ACC112 (cell line): Measurements from ENCODE around the gene TRPM1.

ENCODE experiments used
- H2AFZ ChIP-seq: fragments of 200-600 bp; sonication (generic); one replicate; pipeline ENCODE4 v1.6.0; 2017; ENCODE audit warnings: antibody characterized with exemption, low read length; ENCODE audit not compliant: unreplicated experiment
- H3K27ac ChIP-seq: fragments of 200-600 bp; sonication (generic); 2 replicates; pipeline ENCODE4 v1.5.1; 2014; ENCODE audit warnings: low read depth, mild to moderate bottlenecking, antibody characterized with exemption, low read length, moderate library complexity
- H3K27me3 ChIP-seq: fragments of 200-600 bp; sonication (generic); 2 replicates; pipeline ENCODE4 v1.6.1; 2014; ENCODE audit warnings: mild to moderate bottlenecking, antibody characterized with exemption, low read length, moderate library complexity, mixed read lengths; ENCODE audit not compliant: insufficient read depth
- H3K36me3 ChIP-seq: fragments of 200-600 bp; sonication (generic); 2 replicates; pipeline ENCODE4 v1.6.1; 2016; ENCODE audit warnings: mild to moderate bottlenecking, antibody characterized with exemption, low read length, moderate library complexity, mixed read lengths; ENCODE audit not compliant: insufficient read depth
- H3K4me1 ChIP-seq: fragments of 200-600 bp; sonication (generic); one replicate; pipeline ENCODE4 v1.6.1; 2016; ENCODE audit warnings: low read length, mixed read lengths; ENCODE audit not compliant: insufficient read depth, unreplicated experiment, control insufficient read depth
- H3K4me3 ChIP-seq: fragments of 200-600 bp; sonication (generic); 2 replicates; pipeline ENCODE4 v1.5.1; 2014; ENCODE audit warnings: mild to moderate bottlenecking, low read depth, low read length
- H3K79me2 ChIP-seq: fragments of 200-600 bp; sonication (generic); one replicate; pipeline ENCODE4 v1.6.0; 2016; ENCODE audit warnings: low read length; ENCODE audit not compliant: control insufficient read depth, unreplicated experiment, insufficient read depth

Gene TRPM1

DNA sequence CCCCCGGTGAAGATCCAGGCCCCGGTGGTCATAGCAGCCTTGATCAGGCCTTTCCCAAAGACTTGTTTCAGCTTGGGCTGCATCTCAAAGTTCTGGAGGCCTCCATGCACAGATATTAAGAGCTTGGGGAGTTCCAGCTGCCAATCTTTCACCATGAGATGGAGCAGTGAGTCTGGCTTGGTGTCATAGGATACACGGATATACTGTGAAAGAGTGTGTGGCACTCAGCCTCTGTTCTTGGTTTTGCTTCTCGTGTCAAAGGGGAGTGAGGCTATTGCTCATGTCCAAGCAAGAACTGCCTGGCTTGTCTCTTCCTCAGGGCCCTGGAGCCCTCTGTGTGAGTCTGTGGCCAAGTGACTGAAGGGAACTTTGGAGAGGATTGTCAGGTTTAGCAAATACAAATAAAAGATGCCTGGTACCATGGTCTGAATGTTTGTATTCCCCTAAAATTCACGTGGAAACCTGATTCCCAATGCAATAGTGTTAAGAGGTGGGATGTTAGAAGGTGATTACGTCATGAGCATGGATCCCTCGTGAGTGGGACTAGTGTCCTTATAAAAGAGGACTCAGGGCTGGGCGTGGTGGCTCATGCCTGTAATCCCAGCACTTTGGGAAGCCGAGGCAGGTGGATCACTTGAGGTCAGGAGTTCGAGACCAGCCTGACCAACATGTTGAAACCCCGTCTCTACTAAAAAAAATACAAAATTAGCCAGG lies 33.5 kb downstream of the TRPM1 start:
- Histone ChIP-seq H3K4me1 (no peaks in the 10 kb centered on the region), H3K36me3 (no peaks in the 10 kb centered on the region), H3K27me3 (peaks cover 14% of the 10 kb centered on the region; the same call in 1 of the 2 replicates), H3K79me2 (no peaks in the 10 kb centered on the region), H3K27ac (no peak overlapping the region), H2AFZ (no peak overlapping the region), H3K4me3 (no peak overlapping the region)

DNA sequence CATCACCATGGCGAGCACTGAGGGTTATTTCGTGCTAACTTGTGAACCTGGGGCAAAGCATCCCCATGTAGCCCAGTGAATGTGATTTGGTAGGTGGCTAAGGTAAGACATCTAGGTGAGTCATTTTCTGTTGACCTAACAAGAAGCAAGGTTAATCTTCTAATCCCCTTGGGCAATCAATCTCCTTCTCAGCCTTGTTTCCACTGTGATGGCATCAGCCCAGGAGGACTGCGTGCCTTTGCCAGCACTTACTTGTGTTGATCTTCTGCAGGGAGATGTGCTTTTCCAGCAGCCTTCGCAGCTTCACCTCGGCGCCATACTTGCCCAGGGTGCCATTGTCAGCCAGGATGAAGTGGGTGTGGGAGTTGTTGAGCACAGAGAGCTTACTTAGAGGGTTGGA lies 35.7 kb downstream of the TRPM1 start:
- no peaks in the 10 kb centered on the region for H3K36me3 ChIP-seq
- H3K4me3 ChIP-seq: no peak overlapping the region
- H3K27ac ChIP-seq: no peak overlapping the region

DNA sequence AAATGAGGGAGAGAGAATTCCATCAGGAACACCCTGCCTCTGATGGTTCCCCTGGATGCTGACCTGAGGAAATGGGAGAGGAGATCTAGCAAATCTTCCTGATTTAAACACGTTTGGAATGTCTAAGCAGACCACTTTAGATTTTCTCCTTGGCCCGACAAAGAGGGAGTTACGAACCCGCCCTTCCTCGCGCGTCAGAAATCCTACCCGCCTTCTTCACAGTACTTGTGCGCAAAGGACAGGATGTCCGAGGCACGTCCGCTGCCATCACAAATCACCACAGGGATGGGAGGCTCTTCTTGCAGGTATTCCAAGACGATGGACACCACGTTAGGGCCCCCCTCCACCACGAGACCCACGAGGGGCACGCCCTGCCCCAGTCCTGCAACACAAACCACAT lies 38.6 kb downstream of the TRPM1 start:
- H3K27ac ChIP-seq: no peak overlapping the region
- no peak overlapping the region for H3K4me3 ChIP-seq
- no peaks in the 10 kb centered on the region for H3K36me3 ChIP-seq
- H2AFZ ChIP-seq: no peak overlapping the region
- no peaks in the 10 kb centered on the region for H3K79me2 ChIP-seq
- H3K4me1 ChIP-seq: no peaks in the 10 kb centered on the region
- peaks cover 10% of the 10 kb centered on the region; the same call in 1 of the 2 replicates for H3K27me3 ChIP-seq

More for the DNA sequence above, 35.7 kb downstream of the TRPM1 start:
- no peaks in the 10 kb centered on the region for H3K4me1 ChIP-seq
- peaks cover 10% of the 10 kb centered on the region; the same call in 1 of the 2 replicates for H3K27me3 ChIP-seq
- H2AFZ ChIP-seq: no peak overlapping the region
- no peaks in the 10 kb centered on the region for H3K79me2 ChIP-seq

DNA sequence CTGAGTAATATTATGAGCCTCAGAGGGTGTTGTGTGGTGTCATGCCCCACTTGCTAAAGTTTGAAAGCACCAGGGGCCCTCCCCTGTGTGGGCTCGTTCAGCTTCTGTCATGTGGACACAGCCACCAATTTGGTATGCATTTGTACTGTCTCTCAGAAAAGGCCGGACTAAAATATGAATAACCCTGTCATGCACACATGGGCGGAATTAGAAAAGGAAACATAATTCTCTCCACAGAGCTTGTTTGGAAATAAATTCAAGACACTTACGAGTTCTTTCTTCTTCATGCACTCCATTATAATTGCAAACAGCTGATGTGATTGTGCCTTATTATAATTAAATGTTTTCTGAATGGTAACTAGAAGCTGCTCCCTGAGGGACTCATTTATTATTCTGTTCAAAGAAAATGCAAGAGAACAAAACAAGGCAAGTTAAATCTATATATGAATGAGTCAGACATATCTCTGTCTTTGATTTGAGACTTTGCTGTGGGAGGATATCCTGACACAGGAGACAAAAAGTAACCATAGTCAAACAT lies 39.1 kb downstream of the TRPM1 start:
- no peak overlapping the region for H3K4me3 ChIP-seq
- no peak overlapping the region for H2AFZ ChIP-seq
- H3K36me3 ChIP-seq: no peaks in the 10 kb centered on the region
- H3K27ac ChIP-seq: no peak overlapping the region
- peaks cover 10% of the 10 kb centered on the region for H3K27me3 ChIP-seq
- no peaks in the 10 kb centered on the region for H3K4me1 ChIP-seq
- no peaks in the 10 kb centered on the region for H3K79me2 ChIP-seq

DNA sequence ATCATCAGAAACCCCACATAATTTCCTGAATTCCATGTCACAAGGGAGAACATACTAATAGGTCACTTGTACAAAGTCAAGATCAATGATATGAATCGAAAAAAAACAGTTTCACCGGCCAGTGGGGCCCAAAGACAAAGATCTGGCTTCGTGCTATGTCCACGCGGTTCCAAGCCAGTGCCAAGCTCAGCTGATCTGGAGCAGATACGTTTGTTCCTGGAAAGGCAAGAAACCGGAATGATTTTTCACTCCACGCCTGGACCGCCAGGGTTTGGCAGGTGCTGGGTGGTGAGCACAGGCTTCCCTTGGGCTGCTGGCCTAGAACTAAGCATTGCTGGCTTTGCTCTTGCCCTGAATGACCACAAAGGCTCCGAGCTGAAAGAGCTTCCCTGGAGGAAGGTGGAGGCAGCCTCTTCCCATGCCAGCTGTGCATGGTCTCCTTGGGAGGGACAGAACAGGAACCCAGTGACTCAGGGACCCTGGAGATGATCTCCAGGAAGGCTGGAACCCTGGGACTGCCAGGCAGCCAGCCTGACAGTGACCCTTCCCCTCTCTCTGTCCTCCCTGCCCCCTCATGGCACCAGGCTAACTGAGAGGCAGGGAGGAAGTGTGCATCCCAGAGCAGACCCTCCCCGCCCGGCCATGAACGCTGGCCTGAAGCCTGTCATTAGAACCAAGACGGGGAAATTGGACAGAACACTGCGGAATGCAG lies 40.9 kb downstream of the TRPM1 start:
- H3K4me1 ChIP-seq: no peaks in the 10 kb centered on the region
- no peak overlapping the region for H3K4me3 ChIP-seq
- H3K79me2 ChIP-seq: no peaks in the 10 kb centered on the region
- no peak overlapping the region for H2AFZ ChIP-seq
- no peak overlapping the region for H3K27ac ChIP-seq
- peaks cover 21% of the 10 kb centered on the region for H3K27me3 ChIP-seq
- no peaks in the 10 kb centered on the region for H3K36me3 ChIP-seq

DNA sequence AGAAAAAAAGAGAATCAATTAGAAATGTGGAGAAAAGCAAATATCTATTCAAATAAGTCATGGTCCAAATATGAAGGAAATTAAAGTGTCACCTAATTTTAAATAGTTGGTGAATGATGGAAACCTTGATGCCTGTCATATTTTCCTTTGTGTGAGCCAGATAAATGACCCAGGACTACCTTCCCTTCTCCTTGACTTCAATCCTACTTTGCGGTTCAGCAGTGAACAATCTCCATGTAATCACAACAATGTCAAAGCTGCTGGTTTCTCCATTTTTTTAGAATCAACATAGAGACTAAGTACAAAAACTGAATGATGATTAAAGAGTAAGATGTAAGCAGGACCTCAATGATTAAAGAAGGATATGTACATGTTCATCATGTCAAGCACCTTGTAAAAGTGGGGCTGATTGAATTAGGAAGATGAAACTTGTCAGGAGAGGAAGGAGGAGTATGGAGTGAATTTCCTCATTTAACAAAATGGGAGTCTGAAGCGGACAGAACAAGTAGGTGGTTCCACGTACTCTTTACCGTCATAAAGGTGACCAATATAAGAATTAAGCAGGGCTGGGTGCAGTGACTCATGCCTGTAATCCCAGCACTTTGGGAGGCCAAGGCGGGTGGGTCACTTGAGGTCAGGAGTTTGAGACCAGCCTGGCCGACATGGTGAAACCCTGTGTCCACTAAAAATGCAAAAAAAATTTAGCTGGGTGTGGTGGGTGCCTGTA lies 43.1 kb downstream of the TRPM1 start:
- H3K36me3 ChIP-seq: no peaks in the 10 kb centered on the region
- H3K79me2 ChIP-seq: no peaks in the 10 kb centered on the region
- no peaks in the 10 kb centered on the region for H3K4me1 ChIP-seq
- H3K4me3 ChIP-seq: no peak overlapping the region
- H2AFZ ChIP-seq: no peak overlapping the region
- peaks cover 22% of the 10 kb centered on the region for H3K27me3 ChIP-seq
- H3K27ac ChIP-seq: no peak overlapping the region

DNA sequence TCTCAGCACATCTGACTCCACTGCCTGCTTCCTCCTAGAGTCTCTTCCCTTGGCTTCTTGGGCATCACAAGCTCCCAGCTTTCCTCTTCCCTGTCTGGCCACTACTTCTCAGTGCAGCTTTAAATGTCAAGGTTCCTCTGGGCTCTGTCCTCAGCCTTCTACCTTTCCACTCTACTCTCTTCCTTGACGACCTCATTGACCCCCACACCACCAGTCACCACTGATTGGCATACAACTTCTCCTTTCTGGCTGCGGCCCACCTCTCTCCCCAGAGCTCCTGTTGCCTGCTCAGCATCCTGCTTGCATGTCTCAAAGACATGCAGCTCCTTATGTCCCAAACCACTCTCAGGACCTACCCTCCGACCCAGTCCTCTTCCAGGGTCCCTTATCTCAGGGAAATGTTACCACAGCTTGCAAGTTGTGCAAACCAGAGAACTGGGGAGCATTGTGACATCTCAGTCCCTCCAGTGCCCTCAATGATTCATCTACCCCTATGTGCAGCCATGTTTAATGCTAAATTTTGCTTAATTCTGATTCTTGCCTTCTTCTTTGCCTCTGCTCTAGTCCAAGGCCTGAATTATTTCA lies 49.9 kb downstream of the TRPM1 start:
- Histone ChIP-seq H3K36me3 (no peaks in the 10 kb centered on the region), H3K27me3 (peaks cover 14% of the 10 kb centered on the region; the same call in 1 of the 2 replicates), H3K27ac (no peak overlapping the region), H3K79me2 (no peaks in the 10 kb centered on the region), H3K4me3 (no peak overlapping the region), H3K4me1 (no peaks in the 10 kb centered on the region), H2AFZ (no peak overlapping the region)

DNA sequence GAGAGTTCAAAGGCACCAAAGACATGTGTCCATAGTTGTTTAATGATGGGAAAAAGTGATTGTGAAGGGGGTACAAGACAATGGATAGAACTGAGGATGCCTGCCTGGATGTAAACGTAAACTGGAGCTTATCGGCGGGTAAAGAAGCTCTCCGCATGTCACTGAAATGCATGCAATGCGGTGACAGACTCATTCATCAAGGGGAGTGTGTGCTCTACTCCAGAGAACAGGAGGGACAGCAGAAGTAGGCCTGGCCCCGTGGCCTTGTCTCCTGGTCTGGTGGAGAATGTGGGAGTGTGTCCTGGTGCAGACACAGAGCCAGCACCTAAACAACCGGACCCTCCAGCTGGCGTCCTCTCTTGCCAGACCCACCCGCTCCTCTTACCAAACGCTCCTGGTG lies 50.6 kb downstream of the TRPM1 start:
- Histone ChIP-seq H3K79me2 (no peaks in the 10 kb centered on the region), H2AFZ (no peak overlapping the region), H3K36me3 (no peaks in the 10 kb centered on the region), H3K27ac (no peak overlapping the region), H3K27me3 (0 out of 2 replicates have a peak, but pooled peaks cover 10% of the 10 kb centered on the region), H3K4me1 (no peaks in the 10 kb centered on the region), H3K4me3 (no peak overlapping the region)

DNA sequence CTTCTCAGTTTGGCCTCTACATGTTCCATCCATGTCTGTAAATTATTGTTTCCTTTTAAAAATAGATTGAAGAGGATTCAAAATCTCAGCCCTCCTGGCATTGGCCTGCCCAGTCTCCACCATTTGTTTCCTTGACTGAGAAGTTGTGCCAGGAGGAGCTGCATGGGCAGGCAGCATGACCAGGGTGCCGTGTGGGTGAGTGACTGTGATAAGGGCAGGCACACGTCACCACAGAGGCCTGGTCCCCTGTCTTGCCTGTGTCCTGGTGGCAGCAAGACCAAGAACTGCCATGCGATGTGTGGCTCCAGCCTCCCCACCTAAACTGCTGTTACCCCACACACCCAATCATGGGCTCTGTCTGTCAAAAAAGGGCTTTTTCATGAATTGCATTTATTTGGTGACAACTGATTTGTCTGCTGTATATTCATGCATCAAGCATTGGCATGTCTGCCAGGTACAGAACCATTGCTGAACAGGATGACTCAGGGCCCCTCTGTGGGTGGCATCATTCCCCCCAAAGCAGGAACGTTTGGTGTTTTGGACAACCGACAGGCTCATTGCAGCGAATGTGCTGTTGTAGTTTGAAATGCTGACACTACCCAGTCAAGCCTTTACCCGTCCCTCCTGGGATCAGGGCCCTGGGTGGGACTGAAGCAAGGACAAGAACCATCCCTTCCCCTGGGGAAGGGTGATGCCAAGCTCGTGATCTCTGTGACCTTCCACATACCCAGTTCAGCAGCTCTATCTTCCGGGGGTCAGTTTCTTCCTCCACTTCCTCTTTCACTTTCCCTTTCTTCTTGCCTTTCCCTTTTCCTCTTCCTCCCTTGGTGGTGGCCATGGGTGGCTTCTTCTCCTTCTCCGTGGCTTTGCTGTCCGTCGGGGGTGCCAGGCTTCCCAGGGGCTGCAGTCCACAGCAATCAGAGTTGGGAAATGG lies 51.6 kb downstream of the TRPM1 start:
- H3K36me3 ChIP-seq: no peaks in the 10 kb centered on the region
- no peak overlapping the region for H3K4me3 ChIP-seq
- H3K27ac ChIP-seq: no peak overlapping the region
- H3K27me3 ChIP-seq: peaks cover 5% of the 10 kb centered on the region; the same call in 1 of the 2 replicates
- H3K4me1 ChIP-seq: no peaks in the 10 kb centered on the region
- H3K79me2 ChIP-seq: no peaks in the 10 kb centered on the region
- no peak overlapping the region for H2AFZ ChIP-seq
